ENCODE data around the gene HK3.

DNA sequence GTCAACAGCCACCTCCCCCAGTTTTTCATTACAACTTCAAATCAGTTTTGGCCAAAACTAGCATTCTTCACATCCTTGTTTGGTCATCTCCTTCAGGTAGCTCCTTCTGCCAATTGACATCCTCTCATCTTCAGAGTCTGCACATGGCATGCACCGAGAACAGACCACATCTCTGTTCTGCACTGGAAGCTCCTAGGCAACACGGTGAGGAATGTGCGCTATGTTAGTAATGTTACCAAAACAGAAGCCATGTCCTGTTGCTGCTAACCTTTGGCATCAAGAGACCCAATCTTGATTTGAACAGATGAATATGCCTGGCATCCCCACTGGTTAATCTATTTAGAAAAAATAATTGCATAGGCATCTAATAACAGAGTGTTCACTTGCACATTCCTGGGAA lies 5.1 kb upstream of the HK3 start:
- TF ChIP-seq, protein P1, sequence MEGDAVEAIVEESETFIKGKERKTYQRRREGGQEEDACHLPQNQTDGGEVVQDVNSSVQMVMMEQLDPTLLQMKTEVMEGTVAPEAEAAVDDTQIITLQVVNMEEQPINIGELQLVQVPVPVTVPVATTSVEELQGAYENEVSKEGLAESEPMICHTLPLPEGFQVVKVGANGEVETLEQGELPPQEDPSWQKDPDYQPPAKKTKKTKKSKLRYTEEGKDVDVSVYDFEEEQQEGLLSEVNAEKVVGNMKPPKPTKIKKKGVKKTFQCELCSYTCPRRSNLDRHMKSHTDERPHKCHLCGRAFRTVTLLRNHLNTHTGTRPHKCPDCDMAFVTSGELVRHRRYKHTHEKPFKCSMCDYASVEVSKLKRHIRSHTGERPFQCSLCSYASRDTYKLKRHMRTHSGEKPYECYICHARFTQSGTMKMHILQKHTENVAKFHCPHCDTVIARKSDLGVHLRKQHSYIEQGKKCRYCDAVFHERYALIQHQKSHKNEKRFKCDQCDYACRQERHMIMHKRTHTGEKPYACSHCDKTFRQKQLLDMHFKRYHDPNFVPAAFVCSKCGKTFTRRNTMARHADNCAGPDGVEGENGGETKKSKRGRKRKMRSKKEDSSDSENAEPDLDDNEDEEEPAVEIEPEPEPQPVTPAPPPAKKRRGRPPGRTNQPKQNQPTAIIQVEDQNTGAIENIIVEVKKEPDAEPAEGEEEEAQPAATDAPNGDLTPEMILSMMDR (IDR thresholded peaks at IDR 0.05), result no peak
- no peak for TF ChIP-seq POLR2A (IDR thresholded peaks at IDR 0.05)
